ENCODE measurements around the gene APH1A.

Gene APH1A

GRCh38 chr1:150268340-150268704 is 494 bp downstream of the APH1A start:
- H3K4me3 ChIP-seq (ENCODE audit: insufficient read length, low read depth) = peak overlapping the region; percentile 98
- H3K36me3 ChIP-seq (ENCODE audit: insufficient read depth, insufficient read length, low read length) = peaks cover 41% of the 10 kb centered on the region
- H3K9me3 ChIP-seq (ENCODE audit: insufficient read depth, low read length) = no peaks in the 10 kb centered on the region
- no peaks in the 10 kb centered on the region for H3K27me3 ChIP-seq (ENCODE audit: insufficient read depth, insufficient read length)
- H3K9ac ChIP-seq (ENCODE audit: insufficient read length, low read depth) = peak overlapping the region; percentile 97
- TF ChIP-seq SUZ12 (IDR thresholded peaks at IDR 0.05; ENCODE audit: extremely low read depth, insufficient read depth, insufficient read length) (no peak), ZNF274 (IDR thresholded peaks at IDR 0.05; ENCODE audit: low read depth, low read length) (no peak), YY1 (IDR thresholded peaks at IDR 0.05; ENCODE audit: insufficient read depth, insufficient read length) (no peak)
- peaks cover 20% of the 10 kb centered on the region for H3K4me1 ChIP-seq (ENCODE audit: insufficient read depth, insufficient read length)
- no peak for DNase-seq (ENCODE audit: low read depth, low spot score)

GRCh38 chr1:150267896-150268295 is 920 bp downstream of the APH1A start:
- no peaks in the 10 kb centered on the region for H3K9me3 ChIP-seq (ENCODE audit: insufficient read depth, low read length)
- peak overlapping the region; percentile 97 for H3K9ac ChIP-seq (ENCODE audit: insufficient read length, low read depth)
- H3K4me1 ChIP-seq (ENCODE audit: insufficient read depth, insufficient read length) = peaks cover 16% of the 10 kb centered on the region
- peak overlapping the region; percentile 98 for H3K4me3 ChIP-seq (ENCODE audit: insufficient read length, low read depth)
- no peak for TF ChIP-seq ZNF274 (IDR thresholded peaks at IDR 0.05; ENCODE audit: low read depth, low read length)
- peaks cover 45% of the 10 kb centered on the region for H3K36me3 ChIP-seq (ENCODE audit: insufficient read depth, insufficient read length, low read length)
- no peaks in the 10 kb centered on the region for H3K27me3 ChIP-seq (ENCODE audit: insufficient read depth, insufficient read length)
- no peak for DNase-seq (ENCODE audit: low read depth, low spot score)

GRCh38 chr1:150263549-150263948 is 5.3 kb downstream of the APH1A start:
- Histone ChIP-seq H3K9ac (ENCODE audit: insufficient read length, low read depth) (no peak overlapping the region), H3K9me3 (ENCODE audit: insufficient read depth, low read length) (no peaks in the 10 kb centered on the region), H3K4me3 (ENCODE audit: insufficient read length, low read depth) (no peak overlapping the region), H3K4me1 (ENCODE audit: insufficient read depth, insufficient read length) (peaks cover 7% of the 10 kb centered on the region), H3K27me3 (ENCODE audit: insufficient read depth, insufficient read length) (no peaks in the 10 kb centered on the region), H3K36me3 (ENCODE audit: insufficient read depth, insufficient read length, low read length) (peaks cover 58% of the 10 kb centered on the region)
- TF ChIP-seq ZNF274 (IDR thresholded peaks at IDR 0.05; ENCODE audit: low read depth, low read length) = no peak
- TF ChIP-seq YY1 (IDR thresholded peaks at IDR 0.05; ENCODE audit: insufficient read depth, insufficient read length) = no peak
- TF ChIP-seq SUZ12 (IDR thresholded peaks at IDR 0.05; ENCODE audit: extremely low read depth, insufficient read depth, insufficient read length) = no peak
- DNase-seq (ENCODE audit: low read depth, low spot score) = no peak

DNA sequence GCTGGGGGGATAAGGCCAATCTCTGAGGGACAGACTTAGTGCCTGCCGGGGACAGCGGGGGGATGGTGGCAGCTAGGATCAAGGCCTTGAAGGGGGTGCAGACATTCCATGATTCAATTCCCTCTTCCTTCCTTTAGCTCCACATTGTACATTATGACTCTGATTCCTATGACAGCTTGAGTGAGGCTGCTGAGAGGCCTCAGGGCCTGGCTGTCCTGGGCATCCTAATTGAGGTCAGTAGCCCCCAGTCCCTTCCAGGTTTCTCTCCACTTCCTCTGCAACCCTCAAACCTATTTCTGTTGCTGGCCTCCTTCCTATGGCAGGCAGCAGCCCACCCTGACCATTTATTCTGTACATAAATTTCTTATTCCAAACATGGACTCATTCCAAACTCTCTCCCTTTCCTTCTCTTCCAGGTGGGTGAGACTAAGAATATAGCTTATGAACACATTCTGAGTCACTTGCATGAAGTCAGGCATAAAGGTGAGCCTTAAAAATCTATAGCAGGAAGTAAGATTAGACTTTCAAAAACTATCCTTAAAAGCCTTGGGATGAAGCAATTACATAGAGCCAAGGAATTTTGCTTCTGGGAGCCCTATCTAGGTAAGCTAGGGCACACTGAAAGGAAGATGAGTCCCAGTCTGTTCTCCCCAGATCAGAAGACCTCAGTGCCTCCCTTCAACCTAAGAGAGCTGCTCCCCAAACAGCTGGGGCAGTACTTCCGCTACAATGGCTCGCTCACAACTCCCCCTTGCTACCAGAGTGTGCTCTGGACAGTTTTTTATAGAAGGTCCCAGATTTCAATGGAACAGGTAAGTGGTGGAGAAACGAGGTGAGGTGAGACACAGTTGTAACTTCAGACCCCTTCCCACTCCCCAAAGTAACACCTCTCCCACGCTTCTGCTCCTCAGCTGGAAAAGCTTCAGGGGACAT is 6.2 kb downstream of the APH1A start:
- Histone ChIP-seq H3K9ac (ENCODE audit: insufficient read length, low read depth) (no peak overlapping the region), H3K36me3 (ENCODE audit: insufficient read depth, insufficient read length, low read length) (peaks cover 55% of the 10 kb centered on the region), H3K4me3 (ENCODE audit: insufficient read length, low read depth) (no peak overlapping the region), H3K27me3 (ENCODE audit: insufficient read depth, insufficient read length) (no peaks in the 10 kb centered on the region), H3K4me1 (ENCODE audit: insufficient read depth, insufficient read length) (peaks cover 5% of the 10 kb centered on the region), H3K9me3 (ENCODE audit: insufficient read depth, low read length) (no peaks in the 10 kb centered on the region)
- no peak for TF ChIP-seq YY1 (IDR thresholded peaks at IDR 0.05; ENCODE audit: insufficient read depth, insufficient read length)
- TF ChIP-seq SUZ12 (IDR thresholded peaks at IDR 0.05; ENCODE audit: extremely low read depth, insufficient read depth, insufficient read length) = no peak
- TF ChIP-seq ZNF274 (IDR thresholded peaks at IDR 0.05; ENCODE audit: low read depth, low read length) = no peak
- no peak for DNase-seq (ENCODE audit: low read depth, low spot score)

GRCh38 chr1:150261367-150261766 is 7.4 kb downstream of the APH1A start:
- H3K9ac ChIP-seq (ENCODE audit: insufficient read length, low read depth) = no peak overlapping the region
- peaks cover 42% of the 10 kb centered on the region for H3K36me3 ChIP-seq (ENCODE audit: insufficient read depth, insufficient read length, low read length)
- H3K4me3 ChIP-seq (ENCODE audit: insufficient read length, low read depth) = no peak overlapping the region
- H3K9me3 ChIP-seq (ENCODE audit: insufficient read depth, low read length) = no peaks in the 10 kb centered on the region
- DNase-seq (ENCODE audit: low read depth, low spot score) = no peak
- no peaks in the 10 kb centered on the region for H3K4me1 ChIP-seq (ENCODE audit: insufficient read depth, insufficient read length)
- TF ChIP-seq YY1 (IDR thresholded peaks at IDR 0.05; ENCODE audit: insufficient read depth, insufficient read length) = no peak
- no peak for TF ChIP-seq ZNF274 (IDR thresholded peaks at IDR 0.05; ENCODE audit: low read depth, low read length)
- no peak for TF ChIP-seq SUZ12 (IDR thresholded peaks at IDR 0.05; ENCODE audit: extremely low read depth, insufficient read depth, insufficient read length)
- H3K27me3 ChIP-seq (ENCODE audit: insufficient read depth, insufficient read length) = no peaks in the 10 kb centered on the region

DNA sequence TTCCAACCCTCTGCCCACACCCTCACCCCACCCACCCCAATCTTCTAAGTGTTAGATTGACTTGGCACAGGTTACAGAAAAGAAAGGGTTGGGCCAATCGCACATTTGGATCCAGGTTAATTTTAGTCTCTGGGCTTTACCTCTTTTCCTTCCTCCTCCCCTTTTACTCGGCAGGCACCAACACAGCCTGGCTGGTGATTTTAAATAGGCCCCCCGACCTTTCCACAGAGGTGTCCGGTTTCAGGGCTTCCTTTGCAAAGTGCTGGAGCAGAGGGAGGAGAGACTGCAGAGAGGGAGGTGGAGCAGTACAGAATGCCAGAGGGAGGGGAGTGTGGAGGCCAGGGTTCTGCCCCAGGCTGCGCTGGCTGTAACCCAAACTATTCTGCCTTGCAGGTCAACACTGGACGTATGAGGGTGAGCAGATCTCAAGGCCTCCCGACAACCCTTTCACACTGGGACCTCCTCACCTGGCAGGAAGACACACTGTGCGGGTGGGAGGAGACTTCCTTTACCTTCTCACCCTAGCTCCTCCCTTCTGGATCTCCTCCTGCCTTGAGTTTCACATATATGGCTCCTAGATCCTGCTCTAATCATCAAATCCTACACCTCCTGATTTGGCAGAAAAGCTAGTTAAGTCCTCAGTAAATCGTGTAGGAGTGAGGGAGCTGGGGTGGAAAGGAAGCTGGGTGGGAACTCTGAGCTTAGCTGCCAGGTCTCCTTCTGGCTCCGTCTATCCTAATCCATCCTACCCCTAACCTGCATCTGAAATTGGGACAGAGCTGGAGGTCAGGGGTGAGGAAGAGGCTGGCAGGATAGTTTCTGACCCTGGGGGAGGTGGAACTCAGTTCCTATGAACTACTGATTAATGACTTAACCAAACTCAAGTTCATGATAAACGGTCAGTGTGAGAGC is 8.8 kb downstream of the APH1A start:
- Histone ChIP-seq H3K4me3 (ENCODE audit: insufficient read length, low read depth) (peak overlapping the region; percentile 63), H3K9me3 (ENCODE audit: insufficient read depth, low read length) (no peaks in the 10 kb centered on the region), H3K4me1 (ENCODE audit: insufficient read depth, insufficient read length) (no peaks in the 10 kb centered on the region), H3K36me3 (ENCODE audit: insufficient read depth, insufficient read length, low read length) (peaks cover 28% of the 10 kb centered on the region), H3K9ac (ENCODE audit: insufficient read length, low read depth) (peak overlapping the region; percentile 85), H3K27me3 (ENCODE audit: insufficient read depth, insufficient read length) (no peaks in the 10 kb centered on the region)
- no peak for TF ChIP-seq ZNF274 (IDR thresholded peaks at IDR 0.05; ENCODE audit: low read depth, low read length)
- TF ChIP-seq YY1 (IDR thresholded peaks at IDR 0.05; ENCODE audit: insufficient read depth, insufficient read length) = no peak
- TF ChIP-seq SUZ12 (IDR thresholded peaks at IDR 0.05; ENCODE audit: extremely low read depth, insufficient read depth, insufficient read length) = no peak
- peak; percentile 90 for DNase-seq (ENCODE audit: low read depth, low spot score)

GRCh38 chr1:150259217-150259616 is 9.6 kb downstream of the APH1A start:
- H3K4me3 ChIP-seq (ENCODE audit: insufficient read length, low read depth) = peak overlapping the region; percentile 63
- no peaks in the 10 kb centered on the region for H3K4me1 ChIP-seq (ENCODE audit: insufficient read depth, insufficient read length)

More at GRCh38 chr1:150259217-150259616, 9.6 kb downstream of the APH1A start:
- Histone ChIP-seq H3K9ac (ENCODE audit: insufficient read length, low read depth) (peak overlapping the region; percentile 85), H3K36me3 (ENCODE audit: insufficient read depth, insufficient read length, low read length) (peaks cover 20% of the 10 kb centered on the region), H3K27me3 (ENCODE audit: insufficient read depth, insufficient read length) (no peaks in the 10 kb centered on the region), H3K9me3 (ENCODE audit: insufficient read depth, low read length) (no peaks in the 10 kb centered on the region)
- no peak for DNase-seq (ENCODE audit: low read depth, low spot score)
- TF ChIP-seq ZNF274 (IDR thresholded peaks at IDR 0.05; ENCODE audit: low read depth, low read length) = no peak
- TF ChIP-seq YY1 (IDR thresholded peaks at IDR 0.05; ENCODE audit: insufficient read depth, insufficient read length) = no peak
- TF ChIP-seq SUZ12 (IDR thresholded peaks at IDR 0.05; ENCODE audit: extremely low read depth, insufficient read depth, insufficient read length) = no peak
